IMR-90 (cell line): ENCODE data around the gene CPED1.

ENCODE experiments used
- CTCF ChIP-seq: conservative IDR thresholded peaks from 2 replicates; pipeline ENCODE4 v1.5.1; 2012; ENCODE audit warnings: mild to moderate bottlenecking, low read depth, low read length, improper control_type of control experiment
- POLR2A ChIP-seq: IDR thresholded peaks from 2 replicates; pipeline ENCODE4 v1.6.1; 2012; ENCODE audit warnings: mild to moderate bottlenecking, low read depth, low read length
- RFX5 ChIP-seq: IDR thresholded peaks from 2 replicates; pipeline ENCODE4 v1.8.0; 2012; ENCODE audit warnings: low read depth, mild to moderate bottlenecking, low read length, moderate library complexity
- SMC3 ChIP-seq: fragments of 150-350 bp; IDR thresholded peaks from 2 replicates; pipeline ENCODE4 v1.6.1; 2016; ENCODE audit warnings: low read depth, mild to moderate bottlenecking, antibody characterized with exemption, low read length, moderate library complexity

- TF ChIP-seq RFX5 (no peak), POLR2A (no peak), SMC3 (no peak), CTCF (no peak)
These were observed 29.1 kb downstream of the CPED1 start for GRCh38 chr7:121017586-121017985.
